Hindlimb muscle (tissue), 1 donor: ENCODE data around the gene ABHD6. TPM values are rescaled to one million over a fixed set of nuclear protein-coding genes. Genes with fewer than 3 reads are reported as not detected.
"Not testable (repeated sequence)": the region's sequence is repeated elsewhere in the genome, so short reads cannot be mapped to it uniquely, and the experiment has no call there.

ENCODE experiments used
- DNase-seq: peaks from one replicate; pipeline ENCODE4 v3.0.0-alpha.2; 2013
- polyA plus RNA-seq: library from polyadenylated mRNA; unstranded; fragments of 120-200 nt; gene quantifications from one replicate; pipeline ENCODE4 v1.2.1, GENCODE V29; 2013; ENCODE audit not compliant: insufficient read length

Gene ABHD6
- polyA plus RNA-seq, 1 donor, result 5.2 TPM

DNA sequence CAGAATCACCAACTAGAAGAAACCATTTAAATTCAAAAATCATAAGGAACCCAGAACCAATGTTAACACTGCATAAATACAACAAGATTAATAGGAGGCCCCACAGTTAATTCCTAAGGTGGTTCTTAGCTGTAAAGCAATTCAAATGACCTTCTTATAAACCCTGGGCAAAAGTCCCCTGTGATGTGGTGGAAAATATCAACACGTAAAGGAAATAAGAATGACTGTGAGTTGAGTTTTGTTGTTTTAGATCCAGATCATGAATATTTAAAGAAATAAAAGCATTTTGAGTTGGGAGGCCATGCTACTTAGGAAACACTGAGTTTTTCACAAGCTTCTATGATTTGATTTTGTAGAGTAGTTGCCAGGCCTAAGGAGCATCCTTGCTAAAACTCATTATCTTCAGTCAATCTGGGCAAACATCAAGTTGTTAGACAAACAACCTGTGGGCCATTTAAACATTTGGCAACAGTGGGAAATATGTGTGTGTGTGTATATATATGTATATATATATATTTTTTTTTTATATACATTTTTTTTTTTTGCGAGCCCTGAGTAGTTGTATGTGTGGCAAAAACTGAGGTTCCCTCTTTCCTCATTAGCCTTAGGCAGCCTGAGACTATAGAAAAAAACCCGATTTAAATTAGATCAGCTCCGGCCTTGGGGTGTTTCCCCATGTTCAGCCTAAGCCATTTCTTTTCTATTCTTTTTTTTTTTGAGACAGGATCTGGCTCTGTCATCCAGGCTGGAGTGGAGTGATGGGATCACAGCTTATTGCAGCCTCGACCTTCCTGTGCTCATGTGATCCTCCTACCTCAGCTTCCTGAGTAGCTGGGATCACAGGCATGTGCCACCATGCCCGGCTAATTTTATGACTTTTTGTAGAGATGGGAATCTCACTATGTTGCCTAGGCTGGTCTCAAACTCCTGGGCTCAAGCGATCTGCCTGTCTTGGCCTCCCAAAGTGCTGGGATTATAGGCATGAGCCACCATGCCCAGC lies 87.1 kb downstream of the ABHD6 start:
- no peak for DNase-seq

DNA sequence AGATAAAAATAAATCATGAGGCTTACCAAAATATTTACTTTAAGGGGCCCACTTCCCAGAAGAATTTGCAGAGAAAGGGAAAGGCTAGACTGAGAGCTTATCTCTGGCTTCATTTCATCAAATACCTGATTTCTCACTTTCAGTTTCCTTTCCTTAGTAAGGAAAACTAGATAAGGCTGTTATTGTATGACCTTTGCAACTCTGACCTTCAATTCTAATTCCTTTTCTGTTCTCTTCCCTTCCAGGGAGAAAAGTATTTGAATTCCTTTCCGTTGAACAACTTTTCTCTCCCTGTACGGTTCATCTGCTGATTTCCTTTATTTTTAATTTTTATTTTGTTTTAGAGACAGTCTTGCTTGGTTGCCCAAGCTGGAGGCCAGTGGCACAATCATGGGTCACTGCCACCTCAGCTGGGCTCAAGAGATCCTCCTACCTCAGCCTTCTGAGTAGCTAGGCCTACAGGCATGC lies 88.0 kb downstream of the ABHD6 start:
- no peak for DNase-seq

DNA sequence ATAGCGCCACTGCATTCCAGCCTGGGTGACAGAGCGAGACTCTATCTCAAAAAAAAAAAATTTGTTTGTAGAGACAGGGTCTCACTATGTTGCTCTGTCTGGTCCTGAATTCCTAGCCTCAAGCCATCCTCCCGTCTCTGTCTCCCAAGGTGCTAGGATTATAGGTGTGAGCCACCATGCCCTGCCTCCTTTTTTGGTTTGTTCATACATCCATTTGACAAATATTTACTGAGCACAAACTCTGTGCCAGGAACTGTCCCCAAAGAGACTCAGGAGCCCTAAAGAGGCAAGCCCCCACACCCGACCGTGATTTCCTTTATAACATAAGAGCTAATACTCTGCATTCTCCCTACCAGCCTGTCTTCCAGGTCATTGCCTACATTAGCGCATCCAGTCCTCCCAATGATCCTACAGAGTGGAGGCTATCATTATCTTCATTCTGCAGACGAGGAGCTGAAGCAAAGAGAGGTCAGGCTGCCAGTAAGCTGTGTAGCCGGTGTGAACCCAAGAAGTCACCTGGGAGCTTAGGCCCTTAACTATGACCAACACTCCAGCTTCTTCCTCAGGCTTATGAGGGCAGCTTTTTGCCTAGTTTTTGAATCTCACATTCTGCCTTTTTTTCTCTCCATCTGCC lies 88.8 kb downstream of the ABHD6 start:
- no peak for DNase-seq

DNA sequence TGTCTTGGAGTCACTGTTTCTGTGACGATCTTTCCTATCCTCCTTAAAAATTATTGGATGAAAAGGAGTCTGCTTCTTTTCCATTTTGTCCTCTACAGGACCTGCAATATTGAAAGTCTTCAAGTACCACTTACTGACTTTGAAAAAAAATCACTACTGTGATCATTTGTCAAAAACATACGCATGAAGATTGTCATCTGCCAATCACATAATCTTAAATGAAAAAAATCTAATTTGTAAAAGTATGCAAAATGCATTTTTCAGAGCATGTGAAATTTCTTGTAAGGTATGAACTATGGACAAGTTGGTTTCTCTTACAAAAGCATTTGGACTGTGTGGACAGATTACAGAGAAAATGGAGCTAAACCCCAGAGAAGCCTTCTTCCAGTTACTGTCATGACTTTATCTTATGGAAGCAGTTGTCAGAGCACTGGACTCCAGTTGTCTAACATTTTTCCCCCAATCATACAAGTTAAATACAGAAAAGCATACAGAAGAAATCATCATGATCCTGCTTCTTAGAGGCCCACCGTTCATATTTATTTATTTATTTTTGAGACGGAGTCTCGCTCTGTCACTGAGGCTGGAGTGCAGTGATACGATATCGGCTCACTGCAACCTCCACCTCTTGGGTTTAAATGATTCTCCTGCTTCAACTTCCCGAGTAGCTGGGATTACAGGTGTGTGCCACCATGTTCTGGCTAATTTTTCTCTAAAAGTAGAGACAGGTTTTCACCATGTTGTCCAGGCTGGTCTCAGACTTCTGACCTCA lies 91.7 kb downstream of the ABHD6 start:
- no peak for DNase-seq

DNA sequence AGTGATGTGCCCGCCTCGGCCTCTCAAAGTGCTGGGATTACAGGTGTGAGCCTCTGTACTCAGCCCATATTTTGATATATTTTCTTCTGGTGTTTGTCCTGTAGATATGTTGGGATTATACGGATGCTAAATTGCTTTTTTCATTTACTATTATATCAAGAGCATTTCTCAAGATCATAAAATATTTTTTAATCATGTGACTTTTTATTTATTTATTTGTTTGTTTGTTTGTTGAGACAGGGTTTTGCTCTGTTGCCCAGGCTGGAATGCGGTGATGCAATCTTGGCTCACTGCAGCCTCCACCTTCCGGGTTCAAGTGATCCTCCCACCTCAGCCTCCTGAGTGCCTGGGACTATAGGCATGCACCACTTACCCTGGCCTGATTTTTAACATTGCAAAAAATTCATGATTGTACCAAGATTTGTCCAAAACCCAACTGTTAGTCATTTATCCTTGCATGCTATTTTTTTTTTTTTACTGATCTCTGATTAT lies 92.4 kb downstream of the ABHD6 start:
- no peak for DNase-seq

DNA sequence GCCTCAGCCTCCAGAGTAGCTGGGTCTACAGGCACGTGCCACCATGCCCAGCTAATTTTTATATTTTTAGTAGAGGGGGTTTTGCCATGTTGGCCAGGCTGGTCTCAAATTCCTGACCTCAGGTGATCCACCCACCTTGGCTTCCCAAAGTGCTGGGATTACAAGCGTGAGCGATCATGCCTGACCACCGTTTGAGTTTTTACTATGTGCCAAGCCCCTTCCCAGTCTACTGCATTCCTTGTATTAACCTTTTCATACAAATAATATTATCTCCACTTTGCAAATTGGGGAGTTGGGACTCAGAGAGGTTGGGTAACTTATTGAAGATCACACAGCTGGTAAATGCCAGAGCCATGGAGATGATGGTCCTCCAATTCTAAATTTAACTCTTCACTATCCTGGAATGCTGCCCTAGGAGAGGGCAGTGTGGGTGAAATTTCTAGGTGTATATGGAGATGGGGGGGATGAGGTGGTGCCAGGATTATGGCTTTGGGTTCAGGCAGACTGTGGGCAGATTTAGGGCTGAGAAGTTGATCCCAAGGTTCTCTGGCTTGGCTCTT lies 94.1 kb downstream of the ABHD6 start:
- no peak for DNase-seq

DNA sequence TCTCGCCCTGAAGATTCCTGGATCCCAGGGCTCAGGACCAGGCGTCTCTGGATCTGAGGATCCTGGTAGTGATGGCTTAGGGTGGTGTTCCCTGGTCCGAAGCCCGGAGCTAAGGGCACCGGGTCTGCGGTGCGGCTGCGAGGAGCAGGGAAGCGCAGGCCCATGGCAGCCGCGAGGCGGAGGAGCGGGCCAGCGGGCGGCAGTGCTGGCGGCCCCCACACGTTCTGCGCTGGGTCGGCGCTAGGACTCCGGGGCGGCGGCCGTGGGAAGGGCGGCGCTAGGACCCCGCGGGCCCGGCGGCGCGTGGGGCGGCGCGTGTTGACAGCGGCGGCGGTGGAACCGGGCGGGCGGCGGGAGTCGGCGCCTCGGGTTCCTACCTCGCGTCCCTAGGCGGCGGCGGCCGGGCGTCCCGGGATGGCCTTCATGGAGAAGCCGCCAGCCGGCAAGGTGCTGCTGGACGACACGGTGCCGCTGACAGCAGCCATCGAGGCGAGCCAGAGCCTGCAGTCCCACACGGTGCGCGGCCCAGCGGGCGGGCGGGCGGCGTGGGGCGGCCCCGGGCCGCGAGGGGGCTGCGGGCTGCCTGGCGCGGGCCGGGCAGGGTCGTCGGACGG lies 95.1 kb downstream of the ABHD6 start, which contains the start of gene PXK:
TSS of gene PXK (plus strand) at position 318 of the 614 bp plus-strand sequence. CDS start at position 415, 97 bp downstream.
- peak; percentile 89 for DNase-seq

DNA sequence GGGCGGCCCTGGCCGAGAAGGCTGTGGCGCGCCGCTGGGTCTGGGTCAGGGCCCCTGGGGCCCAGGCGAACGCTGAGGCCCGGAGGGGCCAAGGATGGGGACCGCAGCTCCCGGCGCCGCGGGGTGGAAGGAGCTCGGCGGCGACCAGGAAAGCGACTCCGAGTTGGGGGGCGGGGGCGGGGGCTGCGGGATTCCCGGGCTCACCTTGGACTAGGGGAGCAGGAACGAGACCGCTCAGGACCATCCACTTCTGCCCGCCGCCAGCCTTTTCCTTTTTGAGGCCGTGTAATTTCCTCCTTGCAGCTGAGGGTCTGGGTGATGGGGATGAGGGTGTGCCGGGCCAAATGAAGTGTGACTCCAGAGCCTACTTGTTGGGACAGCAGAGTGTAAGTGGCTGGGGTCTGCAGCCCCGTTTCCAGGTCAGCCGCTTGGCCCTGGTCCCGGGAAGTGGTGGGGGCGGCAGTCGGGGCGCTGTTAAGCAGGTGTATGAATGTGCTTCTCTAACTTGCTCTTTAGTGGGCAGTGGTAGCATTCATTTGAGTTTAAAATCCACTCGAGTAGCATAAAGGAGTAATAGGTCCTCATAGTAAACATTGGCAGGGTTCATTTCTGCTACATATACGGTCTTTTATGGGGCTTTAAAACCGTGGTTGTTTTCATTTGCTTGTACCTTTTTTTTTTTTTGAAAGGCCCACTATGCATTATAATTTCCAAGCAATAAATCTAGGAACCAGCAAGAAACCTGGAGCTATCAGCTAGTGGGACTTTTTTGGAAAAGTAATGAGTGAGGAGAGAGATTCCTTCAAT lies 95.8 kb downstream of the ABHD6 start:
- peak; percentile 38 for DNase-seq

DNA sequence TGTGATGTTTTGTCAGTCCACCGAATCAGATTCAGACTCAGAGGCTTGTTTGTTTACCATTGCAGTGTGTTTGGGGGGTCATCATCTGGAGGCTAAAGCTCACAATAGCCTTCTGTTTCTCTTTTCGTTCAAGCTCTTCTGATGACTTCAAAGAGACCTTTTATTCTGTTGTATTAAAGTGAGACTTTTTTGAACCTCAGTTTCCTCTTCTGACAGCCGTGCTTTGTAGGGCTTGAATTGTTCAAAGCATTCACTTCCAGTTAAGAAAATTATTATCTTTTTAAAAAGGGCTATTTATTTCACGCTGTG lies 96.4 kb downstream of the ABHD6 start:
- no peak for DNase-seq

DNA sequence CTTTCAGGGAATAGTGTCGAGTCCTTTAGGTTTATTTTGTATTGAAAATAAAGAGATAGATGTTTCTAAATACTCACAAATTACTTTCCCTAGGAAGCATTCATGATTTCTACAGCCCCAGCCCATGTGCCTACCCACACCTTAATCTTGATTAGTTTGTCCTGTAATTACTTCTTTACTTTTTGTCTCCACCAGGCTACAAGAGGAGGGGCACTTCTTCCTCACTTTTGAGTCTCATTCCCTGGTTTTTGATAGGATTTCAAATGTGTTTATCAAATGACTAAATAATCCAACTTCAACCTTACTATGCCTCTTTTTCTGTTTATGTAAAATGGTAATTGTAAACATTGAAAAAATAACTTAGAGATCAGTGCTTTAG lies 96.9 kb downstream of the ABHD6 start:
- DNase-seq, result no peak

DNA sequence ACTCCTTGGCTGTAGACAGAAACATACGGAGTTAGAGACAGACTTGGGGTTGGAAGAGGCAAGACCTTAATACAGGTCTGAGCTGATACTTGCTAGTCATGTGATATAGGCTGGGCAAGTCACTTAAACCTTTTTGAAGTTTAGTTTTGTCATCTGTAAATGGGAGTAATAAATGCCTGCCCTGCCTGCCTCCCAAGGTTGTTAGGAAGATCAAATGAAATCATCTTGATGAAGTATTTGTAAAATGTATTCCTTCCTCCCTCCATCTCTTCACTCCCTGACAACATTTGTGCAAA lies 98.0 kb downstream of the ABHD6 start:
- DNase-seq, result no peak

DNA sequence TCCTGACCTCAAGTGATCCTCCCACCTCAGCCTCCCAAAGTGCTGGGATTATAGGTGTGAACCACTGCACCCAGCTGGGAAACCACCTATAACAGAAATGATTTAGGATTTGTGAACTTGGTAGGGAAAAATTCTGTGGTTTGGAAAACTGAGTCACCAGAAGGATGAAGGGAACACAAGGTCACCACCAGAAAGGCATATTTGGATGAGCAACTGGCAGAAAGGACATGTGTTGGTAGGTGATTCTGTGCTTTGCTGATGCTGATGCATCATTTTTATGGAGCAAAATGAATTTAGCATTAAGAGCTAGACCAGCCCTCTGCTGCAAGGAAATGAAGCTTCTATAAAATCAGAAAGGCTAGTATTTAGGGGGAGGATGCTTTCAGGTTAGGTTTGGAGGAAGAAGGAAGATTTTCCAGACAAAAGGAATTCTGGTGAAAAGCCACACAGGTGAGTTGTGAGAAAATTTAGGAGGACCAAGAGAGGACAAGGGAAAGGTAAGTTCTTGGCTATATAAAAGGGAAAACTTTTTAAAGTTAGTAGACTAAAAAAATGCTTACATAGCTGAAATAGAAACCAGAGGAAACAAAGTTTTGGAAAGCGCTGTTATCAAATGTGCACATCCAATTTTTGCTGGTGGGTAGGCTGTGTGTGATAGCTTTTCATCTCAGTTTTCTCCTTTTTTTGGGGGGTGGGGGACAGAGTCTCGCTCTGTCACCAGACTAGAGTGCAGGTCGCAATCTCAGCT lies 98.7 kb downstream of the ABHD6 start:
- DNase-seq, result no peak

DNA sequence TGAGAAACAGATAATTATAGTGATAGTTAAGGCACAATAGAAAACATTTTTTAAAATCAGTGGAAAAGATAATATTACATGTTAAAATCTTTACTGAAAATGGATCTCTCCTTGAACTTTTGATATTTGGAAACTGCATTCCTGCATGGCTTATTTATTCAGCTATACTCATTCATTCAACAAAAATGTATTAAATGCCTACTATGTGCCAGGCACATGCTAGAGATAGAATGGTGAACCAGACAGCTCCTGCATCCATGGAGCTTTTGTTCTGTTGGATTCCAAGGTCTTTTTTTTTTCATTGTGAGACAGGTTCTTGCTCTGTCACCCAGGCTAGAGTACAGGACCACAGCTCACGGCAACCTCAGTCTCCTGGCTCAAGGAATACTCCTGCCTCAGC lies 99.6 kb downstream of the ABHD6 start:
- no peak for DNase-seq

DNA sequence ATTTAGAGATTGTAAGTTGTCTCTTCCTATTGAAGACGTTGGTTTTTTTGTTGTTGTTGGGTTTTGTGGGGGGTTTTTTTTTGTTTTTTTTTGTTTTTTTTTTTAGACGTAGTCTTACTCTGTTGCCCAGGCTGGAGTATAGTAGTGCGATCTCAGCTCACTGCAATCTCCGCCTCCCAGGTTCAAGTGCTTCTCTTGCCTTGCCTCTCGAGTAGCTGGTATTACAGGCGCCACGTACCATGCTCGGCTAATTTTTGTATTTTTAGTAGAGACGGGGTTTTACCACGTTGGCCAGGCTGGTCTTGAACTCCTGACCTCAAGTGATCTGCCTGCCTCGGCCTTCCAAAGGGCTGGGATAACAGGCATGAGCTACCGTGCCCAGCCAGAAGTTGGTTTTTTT lies 101.6 kb downstream of the ABHD6 start:
- DNase-seq, result not testable (repeated sequence)

DNA sequence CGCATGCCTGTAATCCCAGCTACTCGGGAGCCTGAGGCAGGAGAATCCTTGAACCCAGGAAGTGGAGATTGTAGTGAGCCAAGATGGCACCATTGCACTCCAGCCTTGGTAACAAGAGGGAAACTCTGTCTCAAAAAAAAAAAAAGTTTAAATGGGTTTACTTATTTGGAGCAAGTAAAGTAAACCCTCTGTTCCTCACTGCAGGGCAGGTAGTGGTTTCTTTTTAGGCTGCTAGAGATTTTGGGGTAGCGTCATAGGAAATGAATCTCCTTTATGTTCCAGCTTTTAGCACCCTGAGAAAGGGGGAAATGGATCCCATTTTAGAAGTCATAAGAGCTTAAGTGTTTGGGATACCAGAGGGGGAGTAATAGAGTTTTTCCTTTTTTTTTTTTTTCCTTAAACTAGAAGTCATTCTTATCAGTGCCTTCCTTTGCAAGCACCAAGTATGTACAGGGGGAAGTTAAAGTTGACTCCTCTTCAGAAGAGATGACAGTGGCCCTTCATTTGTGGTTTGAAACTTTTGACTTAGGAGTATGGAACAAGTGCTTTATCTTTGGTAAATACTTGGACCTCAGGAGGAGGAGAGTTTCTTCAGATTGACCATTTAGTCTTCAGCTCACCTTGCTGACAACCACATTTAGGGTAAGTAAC lies 103.1 kb downstream of the ABHD6 start:
- no peak for DNase-seq

DNA sequence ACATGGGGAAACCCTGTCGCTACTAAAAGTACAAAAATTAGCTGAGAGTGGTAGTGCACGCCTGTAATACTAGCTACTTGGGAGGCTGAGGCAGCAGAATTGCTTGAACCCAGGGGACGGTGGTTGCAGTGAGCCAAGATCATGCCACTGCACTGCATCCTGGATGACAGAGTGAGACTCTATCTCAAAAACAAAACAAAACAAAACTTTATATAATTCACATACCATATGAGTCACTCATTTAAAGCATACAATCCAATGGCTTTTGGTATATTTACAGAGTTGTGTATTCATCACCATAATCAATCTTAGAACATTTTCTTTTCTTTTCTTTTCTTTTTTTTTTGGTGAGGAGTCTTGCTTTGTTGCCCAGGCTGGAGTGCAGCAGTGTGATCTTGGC lies 103.8 kb downstream of the ABHD6 start:
- no peak for DNase-seq

DNA sequence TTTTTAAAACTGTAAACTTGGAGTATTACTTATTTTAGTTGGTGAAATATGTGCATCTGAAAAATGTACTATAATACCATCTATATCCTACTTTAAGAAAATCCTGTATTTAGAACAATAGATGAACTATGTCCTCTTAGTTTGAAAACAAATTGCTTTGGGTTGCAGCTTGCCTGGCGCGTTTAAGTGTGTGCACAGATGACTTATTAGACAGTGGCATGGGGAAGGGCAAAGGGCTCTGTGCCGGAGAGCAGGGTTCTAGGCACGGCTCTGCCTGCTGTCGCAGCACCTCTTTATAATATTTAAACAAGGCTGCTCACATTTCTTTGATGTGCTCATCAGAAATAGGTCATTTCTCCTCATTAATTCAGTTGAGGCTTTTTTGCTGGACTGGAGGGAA lies 105.1 kb downstream of the ABHD6 start:
- DNase-seq, result no peak
